Mesothelial cell of epicardium (in vitro differentiated cells): ENCODE results near the gene SMG6. TPM values are rescaled to one million over a fixed set of nuclear protein-coding genes. Genes with fewer than 3 reads are reported as not detected.

ENCODE experiments used
- DNase-seq, 2 experiments: peaks; one replicate each; pipeline ENCODE4 v3.0.0; 2021; ENCODE audit warnings: low spot score in 2 of 2; ENCODE audit not compliant: unreplicated experiment in 2 of 2
- H3K27ac Mint-ChIP-seq: 2 replicates; pipeline ENCODE4 v1.8.0; 2021; ENCODE audit warnings: mixed read lengths
- H3K27me3 Mint-ChIP-seq: 2 replicates; pipeline ENCODE4 v1.8.0; 2021; ENCODE audit warnings: low read depth, mixed read lengths
- H3K36me3 Mint-ChIP-seq: 2 replicates; pipeline ENCODE4 v1.8.0; 2021; ENCODE audit warnings: mixed read lengths
- H3K4me1 Mint-ChIP-seq: 2 replicates; pipeline ENCODE4 v1.8.0; 2021; ENCODE audit warnings: mixed read lengths
- H3K4me3 Mint-ChIP-seq: 2 replicates; pipeline ENCODE4 v1.8.0; 2021; ENCODE audit warnings: mild to moderate bottlenecking, moderate library complexity, mixed read lengths
- H3K9me3 Mint-ChIP-seq: 2 replicates; pipeline ENCODE4 v1.8.0; 2021; ENCODE audit warnings: mixed read lengths
- CTCF ChIP-seq: fragments of 200-600 bp; sonication (generic); IDR thresholded peaks from one replicate; pipeline ENCODE4 v1.5.0; 2021; ENCODE audit warnings: antibody characterized with exemption; ENCODE audit not compliant: unreplicated experiment
- total RNA-seq: library from RNA; stranded (reverse); gene quantifications from 3 replicates; pipeline ENCODE4 v1.2.1, GENCODE V29; 2021

SMG6 gene
- total RNA-seq, 1 donor from 2014 or later: 58.3 TPM

DNA sequence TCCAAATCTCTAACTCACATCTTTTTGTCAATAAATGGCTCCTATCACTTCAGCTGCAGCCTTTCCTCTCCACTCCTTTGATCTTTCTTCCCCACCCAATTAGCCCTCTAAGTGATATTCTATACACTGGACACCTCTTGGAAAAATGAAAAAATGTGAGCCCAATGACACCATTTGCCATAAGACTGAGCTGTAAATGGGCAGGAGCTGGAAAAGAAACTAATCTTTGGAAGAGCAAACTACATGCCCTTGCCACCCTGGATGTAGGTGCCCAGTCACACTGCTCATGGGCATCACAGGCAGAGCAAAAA is 80.0 kb downstream of the SMG6 start:
- Mint-ChIP-seq H3K4me1 (peaks cover 43% of the 10 kb centered on the region), H3K36me3 (peaks cover 20% of the 10 kb centered on the region), H3K27me3 (no peaks in the 10 kb centered on the region), H3K27ac (peak overlapping the region; percentile 91), H3K4me3 (no peak overlapping the region), H3K9me3 (peaks cover 15% of the 10 kb centered on the region)
- no peak for TF ChIP-seq CTCF
- DNase-seq: no peak

DNA sequence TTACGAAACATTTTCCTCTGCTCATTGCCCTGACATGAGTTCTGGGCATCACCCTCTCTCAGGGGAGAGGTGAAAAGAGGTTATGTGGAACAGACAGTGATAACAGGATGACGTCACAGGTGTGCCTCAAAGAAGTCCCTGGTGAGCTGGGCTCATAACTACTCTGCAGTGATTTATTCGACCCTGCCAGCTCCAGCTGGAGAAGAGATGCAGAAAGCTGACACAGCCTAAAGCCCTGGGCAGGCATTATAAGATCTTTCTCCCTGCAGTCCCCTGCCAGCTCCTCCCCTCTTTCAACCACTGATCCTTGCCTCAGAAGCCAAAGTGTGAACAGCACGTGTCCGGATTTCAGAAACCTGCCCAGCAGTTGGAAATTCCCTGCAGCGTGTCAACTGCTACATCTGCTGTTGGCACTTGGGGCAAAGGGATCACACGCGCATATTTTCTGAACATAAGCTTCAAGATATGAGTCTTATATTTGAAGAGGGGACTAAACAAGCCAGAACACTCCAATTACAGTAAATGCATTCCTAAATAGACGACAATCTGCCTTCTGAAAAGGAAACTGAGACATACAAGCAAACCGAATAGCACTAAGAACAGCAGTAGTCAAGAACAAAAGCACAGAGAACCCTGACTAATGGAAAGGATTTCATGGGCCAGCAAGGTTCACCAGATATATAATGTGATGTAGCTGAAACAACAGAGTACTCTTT is 80.5 kb downstream of the SMG6 start:
- TF ChIP-seq CTCF: no peak
- no peak for DNase-seq
- peaks cover 15% of the 10 kb centered on the region for H3K9me3 Mint-ChIP-seq
- peak overlapping the region; percentile 91 for H3K27ac Mint-ChIP-seq
- H3K36me3 Mint-ChIP-seq: peaks cover 22% of the 10 kb centered on the region
- H3K4me3 Mint-ChIP-seq: no peak overlapping the region
- H3K4me1 Mint-ChIP-seq: peaks cover 45% of the 10 kb centered on the region
- no peaks in the 10 kb centered on the region for H3K27me3 Mint-ChIP-seq

- peaks cover 24% of the 10 kb centered on the region for H3K36me3 Mint-ChIP-seq
Measured at GRCh38 chr17:2222301-2222700, 81.3 kb downstream of the SMG6 start.

GRCh38 chr17:2218426-2218825 is 85.2 kb downstream of the SMG6 start:
- no peaks in the 10 kb centered on the region for H3K27me3 Mint-ChIP-seq
- TF ChIP-seq CTCF: no peak
- H3K36me3 Mint-ChIP-seq: peaks cover 10% of the 10 kb centered on the region
- no peak overlapping the region for H3K4me3 Mint-ChIP-seq
- peak overlapping the region; percentile 88 for H3K27ac Mint-ChIP-seq
- peaks cover 60% of the 10 kb centered on the region for H3K4me1 Mint-ChIP-seq
- peaks cover under 1% of the 10 kb centered on the region for H3K9me3 Mint-ChIP-seq
- DNase-seq: no peak

More at GRCh38 chr17:2222301-2222700, 81.3 kb downstream of the SMG6 start:
- no peak for DNase-seq
- H3K4me1 Mint-ChIP-seq: peaks cover 42% of the 10 kb centered on the region
- TF ChIP-seq CTCF: no peak
- peaks cover 15% of the 10 kb centered on the region for H3K9me3 Mint-ChIP-seq
- no peaks in the 10 kb centered on the region for H3K27me3 Mint-ChIP-seq
- no peak overlapping the region for H3K4me3 Mint-ChIP-seq
- peak overlapping the region; percentile 92 for H3K27ac Mint-ChIP-seq

GRCh38 chr17:2215616-2216364 is 87.8 kb downstream of the SMG6 start:
- DNase-seq: peak; percentile 60 to 75
- no peaks in the 10 kb centered on the region for H3K27me3 Mint-ChIP-seq
- no peaks in the 10 kb centered on the region for H3K9me3 Mint-ChIP-seq
- H3K36me3 Mint-ChIP-seq: peaks cover 6% of the 10 kb centered on the region
- H3K4me1 Mint-ChIP-seq: peaks cover 60% of the 10 kb centered on the region
- peak overlapping the region; percentile 33 for H3K4me3 Mint-ChIP-seq
- H3K27ac Mint-ChIP-seq: peak overlapping the region; percentile 98
- no peak for TF ChIP-seq CTCF
